Right ventricle myocardium superior (tissue), 1 donor: ENCODE results near the gene GNB1. TPM values are rescaled to one million over a fixed set of nuclear protein-coding genes. Genes with fewer than 3 reads are reported as not detected.

Source experiments
- ATAC-seq: fragments of 200-7000 bp; cut with Tn5 transposase; one replicate; pipeline ENCODE4 v1.9.1; 2020; ENCODE audit warnings: mild to moderate bottlenecking; ENCODE audit not compliant: poor library complexity
- DNase-seq: peaks from one replicate; pipeline ENCODE4 v3.0.0-alpha.2; 2020
- intact Hi-C: fragments of 100-400 bp; cut with DNase I; formaldehyde crosslinking; loops from one replicate; pipeline ENCODE4 v1.11.2; 2022
- total RNA-seq: library from RNA; stranded (reverse); fragmentation: NEBNext Ultra II Directional; extraction: Animal tissue kit (Norgen Biotek cat#: 25700); gene quantifications from one replicate; pipeline ENCODE4 v1.2.1, GENCODE V29; 2021
- donor health status: DM: no; HTN: yes; CAD: no; lungs with severe emphysema.

Gene GNB1
- total RNA-seq, 1 donor from 2014 or later, result 154 TPM

- intact Hi-C loops, result no loop called here
- ATAC-seq (no peak), DNase-seq (no peak)
Measured at GRCh38 chr1:1914971-1915692, 24.2 kb upstream of the GNB1 start, which contains the start of gene CALML6. Gene CALML6 (plus strand): TSS chr1:1915260. CDS start chr1:1915281, 21 bp downstream.

DNA sequence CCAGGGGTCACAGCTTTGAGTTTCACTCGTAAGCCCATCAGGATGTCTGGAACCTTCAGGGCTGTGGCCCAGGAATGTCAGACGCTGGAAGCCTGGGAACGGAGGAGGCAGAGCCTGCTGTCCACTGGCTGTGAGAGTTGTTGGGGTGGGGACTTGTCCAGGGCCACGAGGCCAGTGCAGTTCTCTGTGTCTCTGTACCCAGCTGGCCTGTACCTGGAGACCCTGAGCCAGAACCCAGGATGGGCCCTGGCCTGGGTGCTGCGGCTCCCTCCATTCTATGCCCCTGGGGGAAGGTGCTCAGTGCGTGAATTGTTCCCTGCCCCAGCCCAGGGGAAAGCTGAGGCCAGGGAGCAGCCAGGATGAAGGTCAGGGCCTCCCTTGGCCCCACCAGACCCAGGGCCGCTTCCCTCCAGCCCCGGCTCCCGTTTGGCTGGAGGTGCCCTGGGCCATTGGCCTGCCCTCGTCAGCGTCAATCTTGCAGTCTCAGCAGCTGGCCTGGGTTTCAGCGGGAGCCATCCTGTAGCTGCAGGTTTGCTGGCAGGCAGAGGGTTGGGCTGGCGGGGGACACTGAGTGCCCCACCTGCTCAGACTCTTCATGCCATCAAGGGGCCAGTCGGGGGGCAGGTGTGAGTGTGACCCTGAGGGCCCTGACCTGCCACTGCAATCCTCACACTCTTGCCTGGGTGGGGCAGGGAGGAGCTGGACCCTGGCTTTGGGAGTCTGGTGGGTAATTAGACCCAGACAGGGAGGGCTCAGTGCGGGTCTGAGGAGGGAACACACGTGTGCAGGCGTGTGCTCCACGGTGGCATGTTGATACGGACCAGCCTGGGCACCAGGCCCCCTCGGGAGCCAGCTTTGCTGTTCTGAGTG is 23.4 kb upstream of the GNB1 start:
- DNase-seq (no peak), ATAC-seq (no peak)

GRCh38 chr1:1911350-1912041 is 20.6 kb upstream of the GNB1 start:
- no peak for ATAC-seq
- intact Hi-C loops, result no loop called here

More for the DNA sequence above, 23.4 kb upstream of the GNB1 start:
- intact Hi-C loops, result no loop called here

DNA sequence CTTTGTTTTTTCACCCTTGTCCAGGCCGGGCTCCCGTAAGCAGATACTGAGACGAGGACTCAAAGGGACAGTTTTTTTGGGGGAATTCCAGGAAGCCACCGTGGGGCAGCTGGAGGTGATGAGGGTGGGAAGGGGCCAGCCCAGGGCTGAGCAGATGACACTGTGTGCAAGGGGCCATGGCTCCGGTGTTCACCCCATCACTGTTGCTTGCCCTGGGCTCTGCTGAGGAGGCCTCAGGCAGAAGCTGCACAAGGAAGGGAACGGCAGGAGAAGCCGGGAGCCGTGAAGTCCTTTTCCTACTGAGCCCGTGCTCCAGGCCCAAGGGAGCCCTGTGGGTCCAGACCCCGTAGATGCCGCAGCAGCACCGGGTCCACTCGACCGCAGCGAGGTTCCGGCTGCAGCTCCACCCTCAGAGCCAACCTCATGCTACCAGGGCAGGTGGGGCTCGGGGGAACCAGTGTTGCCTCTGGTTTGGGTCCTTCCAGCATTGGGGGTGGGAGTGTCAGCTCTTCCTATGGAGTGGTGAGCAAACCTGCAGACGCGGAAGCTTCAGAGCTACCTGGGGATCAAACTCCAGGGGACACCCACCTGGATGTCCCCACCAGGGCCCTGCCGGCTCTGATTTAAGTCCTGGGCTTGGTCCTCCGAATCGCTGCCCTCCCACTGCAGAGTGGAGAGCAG is 19.9 kb upstream of the GNB1 start:
- no peak for ATAC-seq
- intact Hi-C loops, result no loop called here
- no peak for DNase-seq

More at GRCh38 chr1:1911350-1912041, 20.6 kb upstream of the GNB1 start:
- DNase-seq, result no peak

- DNase-seq, result no peak
Measured at GRCh38 chr1:1910033-1910465, 19.2 kb upstream of the GNB1 start.

DNA sequence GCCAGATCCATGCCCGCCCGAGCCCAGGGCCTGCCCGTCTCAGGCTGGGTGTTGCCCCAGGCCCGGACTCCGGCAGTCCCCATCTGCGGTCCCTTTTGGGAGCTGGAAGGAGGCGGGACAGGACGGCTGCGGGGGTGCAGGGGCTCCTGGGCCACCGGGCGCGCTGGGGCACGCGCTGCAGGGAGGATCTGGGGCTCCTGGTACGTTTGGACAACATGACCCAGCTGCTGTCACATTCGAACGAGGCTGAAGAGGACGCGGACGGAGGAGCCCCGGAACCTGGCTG is 17.6 kb upstream of the GNB1 start:
- intact Hi-C loops, result loop anchor here (5.0 kb wide), 1 partner anchor 131 kb away; the partner anchor contains the start of gene NADK
- no peak for DNase-seq

More at GRCh38 chr1:1910033-1910465, 19.2 kb upstream of the GNB1 start:
- intact Hi-C loops, result no loop called here
- no peak for ATAC-seq

GRCh38 chr1:1907098-1907736 is 16.3 kb upstream of the GNB1 start:
- no peak for ATAC-seq
- intact Hi-C loops, result loop anchor here (5.0 kb wide), 1 partner anchor 130 kb away; the partner anchor contains the start of gene NADK

More for the DNA sequence above, 17.6 kb upstream of the GNB1 start:
- no peak for ATAC-seq

DNA sequence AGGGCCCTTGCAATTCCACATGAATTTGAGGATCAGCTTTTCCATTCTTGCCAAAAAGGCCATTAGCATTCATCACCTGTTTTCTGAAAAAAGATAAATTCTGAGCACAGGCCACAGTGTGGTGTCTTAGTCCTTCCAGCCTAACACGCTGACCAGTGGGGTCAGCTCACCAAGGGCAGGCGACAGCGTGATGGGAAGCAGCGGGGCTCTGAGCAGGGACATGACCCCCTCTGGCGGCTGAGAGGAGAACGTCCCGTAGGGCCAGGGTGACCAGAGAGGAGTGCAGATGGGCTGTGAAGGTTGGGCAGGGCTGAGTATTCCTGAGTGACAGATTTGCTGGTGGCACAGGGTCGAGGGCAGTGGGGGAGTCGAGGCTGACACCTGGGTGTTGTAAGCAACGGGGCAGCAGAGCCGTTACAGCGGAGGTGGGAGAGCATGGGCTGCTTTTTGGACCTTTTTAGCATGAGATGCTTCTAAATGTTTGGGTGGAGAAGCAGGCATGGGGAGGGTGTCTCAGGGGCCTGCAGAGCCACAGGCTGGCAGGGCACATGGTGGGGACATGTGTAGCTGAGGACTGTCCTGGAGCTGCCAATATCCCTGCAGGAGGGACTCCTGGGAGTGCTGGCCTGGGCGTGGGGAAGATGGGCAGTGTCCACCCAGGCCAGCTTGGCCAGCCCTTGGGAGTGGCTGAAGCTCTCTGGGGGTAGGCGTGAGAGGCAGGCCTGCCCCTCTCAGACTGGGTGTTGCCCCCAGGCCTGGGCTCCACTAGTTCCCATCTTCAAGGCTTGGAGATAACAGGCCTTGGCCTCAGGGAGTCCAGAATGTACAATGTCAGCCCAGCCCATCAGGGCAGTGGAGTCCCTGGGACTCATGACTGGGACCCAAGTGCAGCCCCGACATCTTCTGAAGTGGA is 15.6 kb upstream of the GNB1 start:
- ATAC-seq (peak; percentile 72), DNase-seq (peak; percentile 93)
- intact Hi-C loops, result loop anchor here (5.0 kb wide), 1 partner anchor 129 kb away; the partner anchor contains the start of gene NADK

More at GRCh38 chr1:1907098-1907736, 16.3 kb upstream of the GNB1 start:
- no peak for DNase-seq

- ATAC-seq, result no peak
- intact Hi-C loops, result no loop called here
- no peak for DNase-seq
Measured at GRCh38 chr1:1903224-1903623, 12.3 kb upstream of the GNB1 start.

- DNase-seq, result no peak
- intact Hi-C loops, result no loop called here
- ATAC-seq, result no peak
Measured at GRCh38 chr1:1901641-1902294, 10.9 kb upstream of the GNB1 start.

- ATAC-seq (no peak), DNase-seq (no peak)
- intact Hi-C loops, result no loop called here
Measured at GRCh38 chr1:1900883-1901640, 10.2 kb upstream of the GNB1 start.

GRCh38 chr1:1899967-1900327 is 9.1 kb upstream of the GNB1 start:
- intact Hi-C loops, result no loop called here
- ATAC-seq (no peak), DNase-seq (no peak)

- intact Hi-C loops, result no loop called here
- no peak for ATAC-seq
- no peak for DNase-seq
Measured at GRCh38 chr1:1899266-1899966, 8.5 kb upstream of the GNB1 start.

GRCh38 chr1:1898246-1898933 is 7.5 kb upstream of the GNB1 start:
- ATAC-seq (no peak), DNase-seq (no peak)
- intact Hi-C loops, result no loop called here
